ENCODE results near the gene LCP1.

The LCP1 gene

DNA sequence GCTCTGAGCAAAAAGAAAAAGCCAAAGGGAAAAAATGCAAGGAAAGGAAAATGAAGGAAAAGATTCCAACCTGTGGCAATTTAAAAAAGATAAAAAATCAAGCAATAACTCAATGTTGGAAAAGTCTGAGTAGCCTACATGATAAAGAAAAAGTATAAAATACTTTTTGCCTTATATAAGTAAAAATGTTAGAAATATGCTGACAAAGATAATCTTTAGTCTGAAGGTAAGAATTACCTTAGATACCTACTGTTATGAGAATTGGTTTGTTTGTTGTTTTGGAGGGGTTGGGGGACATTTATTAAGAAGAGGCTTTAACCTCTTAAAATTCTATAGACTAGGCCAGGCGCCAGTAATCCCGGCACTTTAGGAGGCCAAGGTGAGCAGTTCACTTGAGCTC lies 47.5 kb downstream of the LCP1 start:
- TF ChIP-seq, protein P1, sequence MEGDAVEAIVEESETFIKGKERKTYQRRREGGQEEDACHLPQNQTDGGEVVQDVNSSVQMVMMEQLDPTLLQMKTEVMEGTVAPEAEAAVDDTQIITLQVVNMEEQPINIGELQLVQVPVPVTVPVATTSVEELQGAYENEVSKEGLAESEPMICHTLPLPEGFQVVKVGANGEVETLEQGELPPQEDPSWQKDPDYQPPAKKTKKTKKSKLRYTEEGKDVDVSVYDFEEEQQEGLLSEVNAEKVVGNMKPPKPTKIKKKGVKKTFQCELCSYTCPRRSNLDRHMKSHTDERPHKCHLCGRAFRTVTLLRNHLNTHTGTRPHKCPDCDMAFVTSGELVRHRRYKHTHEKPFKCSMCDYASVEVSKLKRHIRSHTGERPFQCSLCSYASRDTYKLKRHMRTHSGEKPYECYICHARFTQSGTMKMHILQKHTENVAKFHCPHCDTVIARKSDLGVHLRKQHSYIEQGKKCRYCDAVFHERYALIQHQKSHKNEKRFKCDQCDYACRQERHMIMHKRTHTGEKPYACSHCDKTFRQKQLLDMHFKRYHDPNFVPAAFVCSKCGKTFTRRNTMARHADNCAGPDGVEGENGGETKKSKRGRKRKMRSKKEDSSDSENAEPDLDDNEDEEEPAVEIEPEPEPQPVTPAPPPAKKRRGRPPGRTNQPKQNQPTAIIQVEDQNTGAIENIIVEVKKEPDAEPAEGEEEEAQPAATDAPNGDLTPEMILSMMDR (IDR thresholded peaks at IDR 0.05; ENCODE audit: low read depth, low read length), result no peak

DNA sequence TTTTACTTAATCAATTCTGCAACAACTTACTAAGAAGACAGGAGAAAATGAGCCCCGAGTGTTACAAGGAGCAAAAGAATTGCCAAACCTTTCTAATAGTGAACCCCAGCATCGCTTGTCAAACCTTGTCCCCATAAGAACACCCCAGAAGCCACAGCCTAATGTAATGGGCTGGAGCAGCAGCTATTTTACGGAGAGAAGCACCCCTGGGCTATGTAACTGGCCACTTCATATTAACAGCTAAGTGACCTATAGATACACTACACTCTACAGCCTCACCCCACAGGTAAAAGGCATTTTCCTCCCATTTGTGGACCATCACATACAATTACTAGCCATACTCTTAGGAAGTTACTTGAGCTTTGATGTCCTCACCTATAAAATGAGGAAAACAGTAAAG lies 49.9 kb downstream of the LCP1 start:
- TF ChIP-seq, protein P1 (IDR thresholded peaks at IDR 0.05; ENCODE audit: low read depth, low read length), result no peak
- DNase-seq (ENCODE audit: extremely low read depth, low read depth), result no peak

More for the DNA sequence above, 47.5 kb downstream of the LCP1 start:
- no peak for DNase-seq (ENCODE audit: extremely low read depth, low read depth)

DNA sequence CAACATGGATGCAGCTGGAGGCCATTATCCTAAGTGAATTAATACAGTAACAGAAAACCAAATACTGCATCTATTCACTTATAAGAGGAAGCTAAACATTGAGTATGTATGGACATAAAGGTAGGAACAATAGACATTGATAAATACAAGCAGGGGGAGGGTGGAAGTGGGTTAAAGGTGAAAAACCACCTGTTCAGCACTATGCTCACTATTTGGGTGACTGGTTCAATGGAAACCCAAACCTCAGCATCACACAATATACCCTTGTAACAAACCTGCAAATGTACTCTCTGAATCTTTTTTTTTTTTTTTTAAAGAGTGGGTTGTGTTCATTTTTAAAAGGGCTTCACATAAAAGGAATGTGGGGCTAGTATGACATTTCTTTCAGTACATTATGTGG lies 50.3 kb downstream of the LCP1 start:
- TF ChIP-seq, protein P1 (IDR thresholded peaks at IDR 0.05; ENCODE audit: low read depth, low read length), result no peak
- no peak for DNase-seq (ENCODE audit: extremely low read depth, low read depth)

DNA sequence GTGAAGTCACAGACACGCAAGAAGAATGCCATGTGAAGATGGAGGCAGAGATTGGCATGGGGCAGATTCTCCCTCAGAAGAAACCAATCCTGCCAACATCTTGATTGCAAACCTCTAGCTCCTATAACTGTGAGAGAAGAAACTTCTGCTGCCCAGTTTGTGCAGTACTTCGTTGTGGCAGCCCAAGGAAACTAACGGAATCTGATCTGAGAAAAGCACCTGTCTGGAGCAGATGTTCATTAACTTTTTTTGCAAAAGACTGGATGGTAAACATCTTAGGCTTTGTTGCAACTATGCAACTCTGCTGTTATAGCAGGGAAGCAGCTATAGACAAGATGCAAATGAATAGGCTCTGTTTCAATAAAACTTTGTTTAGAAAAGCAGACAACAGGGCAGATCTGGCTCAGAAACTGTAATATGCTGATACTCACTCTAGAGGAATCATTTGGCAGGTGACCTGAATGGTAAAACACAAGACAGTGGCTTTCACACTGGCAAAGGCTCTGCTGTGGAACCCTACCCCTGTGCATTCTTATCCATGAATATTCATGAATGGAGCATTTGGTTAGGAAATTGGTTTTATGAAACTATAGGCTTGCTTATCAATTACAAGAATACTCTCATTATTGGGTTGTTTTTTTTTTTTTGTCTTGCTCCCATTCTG lies 51.9 kb downstream of the LCP1 start:
- no peak for DNase-seq (ENCODE audit: extremely low read depth, low read depth)
- TF ChIP-seq, protein P1 (IDR thresholded peaks at IDR 0.05; ENCODE audit: low read depth, low read length), result no peak

DNA sequence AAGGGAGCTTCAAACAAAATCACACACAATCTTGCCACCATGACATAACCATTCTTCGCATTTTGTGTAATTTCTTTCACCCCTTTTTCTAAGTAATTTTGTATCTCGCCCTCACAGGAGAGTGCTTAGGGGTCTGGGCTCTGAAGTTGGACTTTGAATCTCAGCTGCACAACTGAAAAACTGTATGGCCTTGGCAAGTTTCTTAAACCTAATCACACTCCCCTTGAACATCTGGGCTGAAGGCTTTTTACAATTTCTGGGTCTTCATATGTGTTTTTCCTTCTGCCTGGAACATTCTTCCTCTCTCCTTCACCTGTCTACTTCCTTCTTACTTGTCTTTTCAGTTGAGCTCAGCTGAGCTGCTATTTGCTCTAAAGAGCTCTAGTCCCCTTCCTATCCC lies 52.9 kb downstream of the LCP1 start:
- no peak for DNase-seq (ENCODE audit: extremely low read depth, low read depth)

DNA sequence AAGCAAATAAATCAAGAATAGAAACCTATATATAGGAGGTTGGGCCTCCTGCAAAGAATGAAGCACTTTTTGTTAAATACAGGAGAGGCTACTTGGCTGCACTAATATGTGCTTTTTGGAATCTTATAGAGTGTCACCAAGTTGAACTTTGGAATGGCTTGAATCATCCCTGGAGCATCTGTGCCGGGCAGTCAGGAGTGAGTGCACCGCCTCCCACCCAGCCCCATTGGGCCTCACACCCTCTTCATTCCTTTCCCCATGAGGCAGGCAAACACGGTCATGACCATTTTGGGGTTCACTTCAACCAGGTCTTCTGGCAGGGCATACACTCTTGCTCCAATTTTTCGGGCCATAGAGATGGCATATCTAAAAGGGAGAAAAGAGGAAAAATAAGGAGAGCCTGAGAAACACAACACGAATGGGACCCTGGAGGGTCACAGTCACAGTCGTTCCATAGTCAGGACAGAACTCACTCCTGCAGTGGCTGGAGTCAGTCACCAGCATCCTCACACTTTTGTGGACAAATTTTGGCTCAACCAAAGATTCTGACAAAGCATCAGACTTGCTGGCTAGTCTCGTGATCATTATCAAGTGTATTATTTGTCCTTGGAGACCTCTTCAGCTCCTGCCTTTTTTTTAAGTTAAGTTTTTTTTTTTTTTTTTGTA lies 54.5 kb downstream of the LCP1 start:
- no peak for DNase-seq (ENCODE audit: extremely low read depth, low read depth)
- TF ChIP-seq, protein P1 (IDR thresholded peaks at IDR 0.05; ENCODE audit: low read depth, low read length), result no peak

More for the DNA sequence above, 52.9 kb downstream of the LCP1 start:
- TF ChIP-seq, protein P1 (IDR thresholded peaks at IDR 0.05; ENCODE audit: low read depth, low read length), result no peak

DNA sequence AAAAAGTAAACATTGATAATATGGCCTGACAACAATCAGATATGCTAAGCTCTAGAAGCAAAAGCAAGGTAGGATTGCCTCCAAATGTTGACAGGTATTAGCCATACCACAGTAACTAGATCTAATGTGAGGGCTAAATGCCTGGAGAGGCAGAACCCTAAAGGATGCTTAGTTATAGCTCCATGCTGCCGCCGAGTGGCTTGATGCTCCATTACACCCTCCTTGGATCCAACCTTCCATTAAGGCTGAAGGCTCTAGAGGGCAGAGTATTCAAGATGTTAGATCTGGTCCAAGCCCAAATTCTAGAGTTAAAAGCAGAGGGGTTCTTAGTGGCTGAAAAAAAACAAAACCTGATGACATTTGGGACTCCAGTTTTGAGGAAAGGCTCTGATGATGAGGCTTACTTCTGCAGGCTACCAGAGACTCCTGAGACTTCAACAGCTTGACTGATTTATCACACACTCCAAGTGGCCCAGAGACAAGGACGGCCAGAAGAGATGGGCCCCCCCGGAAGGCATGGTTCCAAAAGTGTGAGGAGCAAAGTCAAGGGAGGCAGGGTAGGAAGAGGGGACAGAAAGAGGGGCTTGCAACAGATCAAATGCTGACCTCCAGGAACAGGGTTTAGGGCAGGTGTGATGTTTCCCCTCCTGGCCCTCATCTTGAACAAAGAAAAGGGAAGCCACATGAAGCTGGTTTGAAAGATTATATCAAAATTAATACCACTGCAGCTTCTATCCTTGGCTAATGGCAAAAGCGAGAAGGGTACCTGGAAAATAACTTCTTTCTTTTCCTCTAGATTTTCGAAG lies 55.2 kb downstream of the LCP1 start:
- DNase-seq (ENCODE audit: extremely low read depth, low read depth), result peak; percentile 23
- TF ChIP-seq, protein P1 (IDR thresholded peaks at IDR 0.05; ENCODE audit: low read depth, low read length), result peak; percentile 90

All from AG09319 (cell line).